A673 (cell line): Measurements from ENCODE around the gene AGT.

ENCODE experiments used
- EZH2 ChIP-seq: fragments of 200-600 bp; sonication (generic); IDR thresholded peaks from 2 replicates; pipeline ENCODE4 v1.6.1; 2017; ENCODE audit warnings: borderline replicate concordance, low read depth, mild to moderate bottlenecking, mixed read lengths, antibody characterized with exemption, low read length; ENCODE audit not compliant: poor library complexity, severe bottlenecking
- TF ChIP-seq, protein P1 (sequence below): fragments of 300-800, 200-600 bp; sonication (generic); conservative IDR thresholded peaks from 2 replicates; pipeline ENCODE4 v1.5.1; 2017; ENCODE audit warnings: low read depth, mild to moderate bottlenecking, antibody characterized with exemption, low read length, moderate library complexity, mixed read lengths

DNA sequence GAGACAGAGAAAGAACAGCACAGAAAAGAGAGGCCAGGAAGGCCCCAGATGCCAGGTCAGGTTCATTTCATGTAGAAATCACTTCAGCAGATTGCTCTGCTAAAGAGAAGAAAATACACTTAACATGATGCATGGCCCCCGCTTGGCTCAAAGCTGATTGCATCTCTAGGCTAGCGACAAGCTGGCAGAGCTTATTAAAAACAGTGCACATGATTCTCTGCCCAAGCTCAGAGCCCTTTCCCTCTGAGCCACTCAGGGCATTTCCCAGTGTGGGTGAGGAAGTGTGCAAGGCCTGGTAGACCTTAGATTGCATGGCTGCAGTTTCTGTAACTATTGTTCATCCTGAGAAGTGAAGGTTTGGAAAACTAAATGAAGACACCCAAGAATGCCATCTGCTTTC is 30.0 kb upstream of the AGT start:
- no peak for TF ChIP-seq EZH2
- TF ChIP-seq, protein P1, sequence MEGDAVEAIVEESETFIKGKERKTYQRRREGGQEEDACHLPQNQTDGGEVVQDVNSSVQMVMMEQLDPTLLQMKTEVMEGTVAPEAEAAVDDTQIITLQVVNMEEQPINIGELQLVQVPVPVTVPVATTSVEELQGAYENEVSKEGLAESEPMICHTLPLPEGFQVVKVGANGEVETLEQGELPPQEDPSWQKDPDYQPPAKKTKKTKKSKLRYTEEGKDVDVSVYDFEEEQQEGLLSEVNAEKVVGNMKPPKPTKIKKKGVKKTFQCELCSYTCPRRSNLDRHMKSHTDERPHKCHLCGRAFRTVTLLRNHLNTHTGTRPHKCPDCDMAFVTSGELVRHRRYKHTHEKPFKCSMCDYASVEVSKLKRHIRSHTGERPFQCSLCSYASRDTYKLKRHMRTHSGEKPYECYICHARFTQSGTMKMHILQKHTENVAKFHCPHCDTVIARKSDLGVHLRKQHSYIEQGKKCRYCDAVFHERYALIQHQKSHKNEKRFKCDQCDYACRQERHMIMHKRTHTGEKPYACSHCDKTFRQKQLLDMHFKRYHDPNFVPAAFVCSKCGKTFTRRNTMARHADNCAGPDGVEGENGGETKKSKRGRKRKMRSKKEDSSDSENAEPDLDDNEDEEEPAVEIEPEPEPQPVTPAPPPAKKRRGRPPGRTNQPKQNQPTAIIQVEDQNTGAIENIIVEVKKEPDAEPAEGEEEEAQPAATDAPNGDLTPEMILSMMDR, result no peak
